ENCODE measurements around the gene KLHL36. TPM values are rescaled to one million over a fixed set of nuclear protein-coding genes. Genes with fewer than 3 reads are reported as not detected.

Gene KLHL36
- polyA plus RNA-seq, 1 of the 3 experiments (the other 2 are of a cell fraction): 39.8 TPM

GRCh38 chr16:84614968-84615813 is 33.1 kb upstream of the KLHL36 start (continued):
- TF ChIP-seq IRF3 (IDR thresholded peaks at IDR 0.05; ENCODE audit: low read depth, low read length) (no peak), TCF12 (IDR thresholded peaks at IDR 0.05) (no peak), USF2 (IDR thresholded peaks at IDR 0.05; ENCODE audit: borderline replicate concordance, low read depth, low read length) (no peak), FOSL2 (IDR thresholded peaks at IDR 0.05; ENCODE audit: borderline replicate concordance, low read depth) (no peak), SIN3A (IDR thresholded peaks at IDR 0.05; ENCODE audit: borderline replicate concordance, low read depth, low read length) (no peak), SMC3 (IDR thresholded peaks at IDR 0.05; ENCODE audit: low read depth, low read length) (no peak)

- TF ChIP-seq REST (IDR thresholded peaks at IDR 0.05; ENCODE audit: low read depth, low read length) (no peak), RCOR1 (IDR thresholded peaks at IDR 0.05; ENCODE audit: low read length) (no peak), MAX (IDR thresholded peaks at IDR 0.05; ENCODE audit: low read depth) (peak; percentile 79), ELF1 (IDR thresholded peaks at IDR 0.05) (no peak)
- Histone ChIP-seq H3K27ac (ENCODE audit: low read depth in 2 of 2, low read length in 1 of 2) (no peak overlapping the region), H3K9ac (peak overlapping the region; percentile 74), H3K27me3 (ENCODE audit: insufficient read depth) (no peaks in the 10 kb centered on the region), H3K36me3 (replicated peaks in 1 of 2; ENCODE audit: control insufficient read depth in 1 of 2, insufficient read depth in 2 of 2, low read length in 1 of 2) (peaks cover 0 to 13% of the 10 kb centered on the region in 2 experiments), H3F3A (replicated peaks; ENCODE audit: insufficient read depth) (peaks cover 10% of the 10 kb centered on the region), H3K4me2 (peak overlapping the region; percentile 97), H4K20me1 (ENCODE audit: insufficient read depth) (peaks cover 52% of the 10 kb centered on the region), H3K9me3 (no peaks in the 10 kb centered on the region), H3K79me2 (ENCODE audit: insufficient read depth) (peaks cover 63% of the 10 kb centered on the region), H3K9me2 (no peaks in the 10 kb centered on the region), H2AFZ (ENCODE audit: low read depth) (no peak overlapping the region), H3K4me3 (ENCODE audit: low read depth in 2 of 2, low read length in 1 of 2) (peak overlapping the region; percentile 68 to 83; a peak in 3 of 4 replicates), H3K4me1 (ENCODE audit: control insufficient read depth in 1 of 2, insufficient read depth in 2 of 2, low read depth in 1 of 2, low read length in 1 of 2) (peaks cover 17 to 29% of the 10 kb centered on the region in 2 experiments)
- ChIA-PET POLR2A (no interaction called here), CTCF (interaction anchor here (1.2 to 1.5 kb wide), 4 partner anchors 106 to 122 kb away, joined by 3 to 5 read pairs (median 4); no protein-coding TSS in a partner anchor)
- WGBS (ENCODE audit: low lambda C conversion rate): 47% methylated on average over 10 of the region's 13 CpGs
- DNase-seq: no peak
Measured at GRCh38 chr16:84616515-84616914, 31.8 kb upstream of the KLHL36 start.

Measured in SK-N-SH (cell line).